ENCODE results near the gene PNLDC1.
A peak's percentile ranks its signal among the peaks of the same experiment; 100 is the strongest.
"Not testable (repeated sequence)": the region's sequence is repeated elsewhere in the genome, so short reads cannot be mapped to it uniquely, and the experiment has no call there.

The PNLDC1 gene

GRCh38 chr6:159823953-159824352 is 23.9 kb downstream of the PNLDC1 start:
- no peaks in the 10 kb centered on the region for H3K36me3 ChIP-seq (ENCODE audit: control insufficient read depth, insufficient read depth, low read length)
- H3K4me3 ChIP-seq (ENCODE audit: low read depth, low read length), result no peak overlapping the region
- no peaks in the 10 kb centered on the region for H3K9me3 ChIP-seq (ENCODE audit: control insufficient read depth, insufficient read depth, low read depth, low read length)
- no peak overlapping the region for H3K27ac ChIP-seq (ENCODE audit: low read depth, low read length)
- peaks cover 13% of the 10 kb centered on the region for H3K4me1 ChIP-seq (ENCODE audit: control insufficient read depth, insufficient read depth, low read length)
- no peaks in the 10 kb centered on the region for H3K27me3 ChIP-seq (ENCODE audit: control insufficient read depth, insufficient read depth, low read length)
- H3K9ac ChIP-seq (ENCODE audit: low read length), result no peak overlapping the region

GRCh38 chr6:159824690-159825089 is 24.6 kb downstream of the PNLDC1 start:
- H3K27me3 ChIP-seq (ENCODE audit: control insufficient read depth, insufficient read depth, low read length), result not testable (repeated sequence)

GRCh38 chr6:159826004-159826403 is 25.9 kb downstream of the PNLDC1 start:
- Histone ChIP-seq H3K27me3 (ENCODE audit: control insufficient read depth, insufficient read depth, low read length) (no peaks in the 10 kb centered on the region), H3K36me3 (ENCODE audit: control insufficient read depth, insufficient read depth, low read length) (no peaks in the 10 kb centered on the region), H3K9ac (ENCODE audit: low read length) (no peak overlapping the region), H3K4me1 (ENCODE audit: control insufficient read depth, insufficient read depth, low read length) (peaks cover 16% of the 10 kb centered on the region), H3K4me3 (ENCODE audit: low read depth, low read length) (no peak overlapping the region), H3K9me3 (ENCODE audit: control insufficient read depth, insufficient read depth, low read depth, low read length) (no peaks in the 10 kb centered on the region), H3K27ac (ENCODE audit: low read depth, low read length) (no peak overlapping the region)

More at GRCh38 chr6:159824690-159825089, 24.6 kb downstream of the PNLDC1 start:
- H3K4me1 ChIP-seq (ENCODE audit: control insufficient read depth, insufficient read depth, low read length), result peaks cover 12% of the 10 kb centered on the region
- H3K36me3 ChIP-seq (ENCODE audit: control insufficient read depth, insufficient read depth, low read length); H3K9me3 ChIP-seq (ENCODE audit: control insufficient read depth, insufficient read depth, low read depth, low read length); H3K4me3 ChIP-seq (ENCODE audit: low read depth, low read length); H3K27ac ChIP-seq (ENCODE audit: low read depth, low read length); H3K9ac ChIP-seq (ENCODE audit: low read length): not testable (repeated sequence)

GRCh38 chr6:159826968-159827647 is 27.0 kb downstream of the PNLDC1 start:
- no peaks in the 10 kb centered on the region for H3K36me3 ChIP-seq (ENCODE audit: control insufficient read depth, insufficient read depth, low read length)
- no peak overlapping the region for H3K27ac ChIP-seq (ENCODE audit: low read depth, low read length)
- H3K4me3 ChIP-seq (ENCODE audit: low read depth, low read length), result no peak overlapping the region
- no peaks in the 10 kb centered on the region for H3K27me3 ChIP-seq (ENCODE audit: control insufficient read depth, insufficient read depth, low read length)
- no peaks in the 10 kb centered on the region for H3K9me3 ChIP-seq (ENCODE audit: control insufficient read depth, insufficient read depth, low read depth, low read length)
- H3K9ac ChIP-seq (ENCODE audit: low read length), result peak overlapping the region; percentile 4
- H3K4me1 ChIP-seq (ENCODE audit: control insufficient read depth, insufficient read depth, low read length), result peaks cover 27% of the 10 kb centered on the region

GRCh38 chr6:159828074-159828473 is 28.0 kb downstream of the PNLDC1 start:
- Histone ChIP-seq H3K27ac (ENCODE audit: low read depth, low read length) (no peak overlapping the region), H3K9me3 (ENCODE audit: control insufficient read depth, insufficient read depth, low read depth, low read length) (no peaks in the 10 kb centered on the region), H3K4me1 (ENCODE audit: control insufficient read depth, insufficient read depth, low read length) (peaks cover 27% of the 10 kb centered on the region), H3K4me3 (ENCODE audit: low read depth, low read length) (no peak overlapping the region), H3K36me3 (ENCODE audit: control insufficient read depth, insufficient read depth, low read length) (no peaks in the 10 kb centered on the region), H3K9ac (ENCODE audit: low read length) (no peak overlapping the region), H3K27me3 (ENCODE audit: control insufficient read depth, insufficient read depth, low read length) (no peaks in the 10 kb centered on the region)

GRCh38 chr6:159829526-159829925 is 29.4 kb downstream of the PNLDC1 start:
- Histone ChIP-seq H3K4me1 (ENCODE audit: control insufficient read depth, insufficient read depth, low read length) (peaks cover 30% of the 10 kb centered on the region), H3K9ac (ENCODE audit: low read length) (no peak overlapping the region), H3K4me3 (ENCODE audit: low read depth, low read length) (no peak overlapping the region), H3K9me3 (ENCODE audit: control insufficient read depth, insufficient read depth, low read depth, low read length) (no peaks in the 10 kb centered on the region), H3K27me3 (ENCODE audit: control insufficient read depth, insufficient read depth, low read length) (no peaks in the 10 kb centered on the region), H3K27ac (ENCODE audit: low read depth, low read length) (no peak overlapping the region), H3K36me3 (ENCODE audit: control insufficient read depth, insufficient read depth, low read length) (no peaks in the 10 kb centered on the region)

GRCh38 chr6:159830501-159831372 is 30.7 kb downstream of the PNLDC1 start:
- H3K27ac ChIP-seq (ENCODE audit: low read depth, low read length), result peak overlapping the region; percentile 51; the same call in 1 of the 2 replicates

GRCh38 chr6:159831373-159831679 is 31.2 kb downstream of the PNLDC1 start:
- H3K27ac ChIP-seq (ENCODE audit: low read depth, low read length), result peak overlapping the region; percentile 51; the same call in 1 of the 2 replicates
- no peak overlapping the region for H3K4me3 ChIP-seq (ENCODE audit: low read depth, low read length)
- H3K4me1 ChIP-seq (ENCODE audit: control insufficient read depth, insufficient read depth, low read length), result peaks cover 35% of the 10 kb centered on the region
- H3K36me3 ChIP-seq (ENCODE audit: control insufficient read depth, insufficient read depth, low read length), result no peaks in the 10 kb centered on the region
- no peaks in the 10 kb centered on the region for H3K9me3 ChIP-seq (ENCODE audit: control insufficient read depth, insufficient read depth, low read depth, low read length)
- no peaks in the 10 kb centered on the region for H3K27me3 ChIP-seq (ENCODE audit: control insufficient read depth, insufficient read depth, low read length)
- H3K9ac ChIP-seq (ENCODE audit: low read length), result peak overlapping the region; percentile 61

More at GRCh38 chr6:159830501-159831372, 30.7 kb downstream of the PNLDC1 start:
- Histone ChIP-seq H3K36me3 (ENCODE audit: control insufficient read depth, insufficient read depth, low read length) (no peaks in the 10 kb centered on the region), H3K4me1 (ENCODE audit: control insufficient read depth, insufficient read depth, low read length) (peaks cover 35% of the 10 kb centered on the region), H3K4me3 (ENCODE audit: low read depth, low read length) (no peak overlapping the region), H3K9ac (ENCODE audit: low read length) (peak overlapping the region; percentile 61), H3K27me3 (ENCODE audit: control insufficient read depth, insufficient read depth, low read length) (no peaks in the 10 kb centered on the region), H3K9me3 (ENCODE audit: control insufficient read depth, insufficient read depth, low read depth, low read length) (no peaks in the 10 kb centered on the region)

GRCh38 chr6:159832946-159833345 is 32.9 kb downstream of the PNLDC1 start:
- H3K27me3 ChIP-seq (ENCODE audit: control insufficient read depth, insufficient read depth, low read length), result no peaks in the 10 kb centered on the region
- peaks cover 39% of the 10 kb centered on the region for H3K4me1 ChIP-seq (ENCODE audit: control insufficient read depth, insufficient read depth, low read length)
- H3K9ac ChIP-seq (ENCODE audit: low read length), result no peak overlapping the region
- no peak overlapping the region for H3K27ac ChIP-seq (ENCODE audit: low read depth, low read length)
- no peak overlapping the region for H3K4me3 ChIP-seq (ENCODE audit: low read depth, low read length)
- no peaks in the 10 kb centered on the region for H3K36me3 ChIP-seq (ENCODE audit: control insufficient read depth, insufficient read depth, low read length)
- H3K9me3 ChIP-seq (ENCODE audit: control insufficient read depth, insufficient read depth, low read depth, low read length), result no peaks in the 10 kb centered on the region

- Histone ChIP-seq H3K4me1 (ENCODE audit: control insufficient read depth, insufficient read depth, low read length) (peaks cover 41% of the 10 kb centered on the region), H3K36me3 (ENCODE audit: control insufficient read depth, insufficient read depth, low read length) (no peaks in the 10 kb centered on the region), H3K9ac (ENCODE audit: low read length) (no peak overlapping the region), H3K27me3 (ENCODE audit: control insufficient read depth, insufficient read depth, low read length) (no peaks in the 10 kb centered on the region), H3K9me3 (ENCODE audit: control insufficient read depth, insufficient read depth, low read depth, low read length) (no peaks in the 10 kb centered on the region), H3K4me3 (ENCODE audit: low read depth, low read length) (no peak overlapping the region), H3K27ac (ENCODE audit: low read depth, low read length) (no peak overlapping the region)
Measured at GRCh38 chr6:159833556-159833955, 33.5 kb downstream of the PNLDC1 start.

GRCh38 chr6:159833997-159834603 is 34.0 kb downstream of the PNLDC1 start:
- Histone ChIP-seq H3K4me1 (ENCODE audit: control insufficient read depth, insufficient read depth, low read length) (peaks cover 41% of the 10 kb centered on the region), H3K9ac (ENCODE audit: low read length) (no peak overlapping the region), H3K27me3 (ENCODE audit: control insufficient read depth, insufficient read depth, low read length) (no peaks in the 10 kb centered on the region), H3K36me3 (ENCODE audit: control insufficient read depth, insufficient read depth, low read length) (no peaks in the 10 kb centered on the region), H3K4me3 (ENCODE audit: low read depth, low read length) (no peak overlapping the region), H3K9me3 (ENCODE audit: control insufficient read depth, insufficient read depth, low read depth, low read length) (no peaks in the 10 kb centered on the region), H3K27ac (ENCODE audit: low read depth, low read length) (no peak overlapping the region)

Measured in HUES6 (cell line).